Liver (tissue), 3 donors: ENCODE data around the gene TUBGCP5.

Experiments used
- ATF3 ChIP-seq: IDR thresholded peaks from 2 replicates; pipeline ENCODE4 v1.6.1; 2016; ENCODE audit warnings: antibody characterized with exemption
- EGR1 ChIP-seq, 2 donors: IDR thresholded peaks; 2 replicates each; pipeline ENCODE4 v1.6.1; 2016 to 2018; ENCODE audit warnings: antibody characterized with exemption in 2 of 2, low read depth in 2 of 2
- MAX ChIP-seq: IDR thresholded peaks from 2 replicates; pipeline ENCODE4 v1.6.1; 2016; ENCODE audit warnings: antibody characterized with exemption
- TAF1 ChIP-seq: conservative IDR thresholded peaks from 2 replicates; pipeline ENCODE4 v1.6.1; 2016; ENCODE audit warnings: antibody characterized with exemption, mild to moderate bottlenecking
- YY1 ChIP-seq: IDR thresholded peaks from 2 replicates; pipeline ENCODE4 v1.6.1; 2016; ENCODE audit warnings: antibody characterized with exemption, mild to moderate bottlenecking
- TF ChIP-seq, protein P1 (sequence below): fragments of 150-350 bp; IDR thresholded peaks from 2 replicates; pipeline ENCODE4 v1.5.1; 2017; ENCODE audit warnings: improper control_type of control experiment, low read depth, low read length; ENCODE audit not compliant: missing input control
- donor health status: healthy.
- donor health status: healthy.

DNA sequence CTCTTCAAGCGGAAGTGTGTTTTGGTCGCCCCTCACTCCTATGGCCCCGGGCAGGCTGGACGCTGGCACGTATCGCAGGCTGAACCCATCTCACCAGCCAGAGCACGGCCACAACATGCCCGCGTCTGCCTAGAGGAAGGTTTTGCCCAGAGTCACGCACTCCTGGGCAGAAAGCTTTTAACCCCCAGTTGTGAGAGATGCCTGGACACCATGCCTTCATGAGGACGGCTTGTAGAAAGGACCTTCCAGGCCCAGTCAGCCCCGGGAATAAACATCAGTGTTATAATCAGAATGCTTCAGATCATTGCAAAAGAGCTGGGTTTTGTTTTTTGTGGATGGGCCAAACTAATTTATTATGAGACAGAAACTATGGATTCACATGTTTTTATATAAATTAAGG lies 75.7 kb downstream of the TUBGCP5 start:
- TF ChIP-seq TAF1 (no peak), YY1 (no peak), EGR1 (IDR thresholded peaks at IDR 0.05; ENCODE audit: low read depth in 2 of 2) (no peak), MAX (no peak), ATF3 (no peak)
- TF ChIP-seq, protein P1, sequence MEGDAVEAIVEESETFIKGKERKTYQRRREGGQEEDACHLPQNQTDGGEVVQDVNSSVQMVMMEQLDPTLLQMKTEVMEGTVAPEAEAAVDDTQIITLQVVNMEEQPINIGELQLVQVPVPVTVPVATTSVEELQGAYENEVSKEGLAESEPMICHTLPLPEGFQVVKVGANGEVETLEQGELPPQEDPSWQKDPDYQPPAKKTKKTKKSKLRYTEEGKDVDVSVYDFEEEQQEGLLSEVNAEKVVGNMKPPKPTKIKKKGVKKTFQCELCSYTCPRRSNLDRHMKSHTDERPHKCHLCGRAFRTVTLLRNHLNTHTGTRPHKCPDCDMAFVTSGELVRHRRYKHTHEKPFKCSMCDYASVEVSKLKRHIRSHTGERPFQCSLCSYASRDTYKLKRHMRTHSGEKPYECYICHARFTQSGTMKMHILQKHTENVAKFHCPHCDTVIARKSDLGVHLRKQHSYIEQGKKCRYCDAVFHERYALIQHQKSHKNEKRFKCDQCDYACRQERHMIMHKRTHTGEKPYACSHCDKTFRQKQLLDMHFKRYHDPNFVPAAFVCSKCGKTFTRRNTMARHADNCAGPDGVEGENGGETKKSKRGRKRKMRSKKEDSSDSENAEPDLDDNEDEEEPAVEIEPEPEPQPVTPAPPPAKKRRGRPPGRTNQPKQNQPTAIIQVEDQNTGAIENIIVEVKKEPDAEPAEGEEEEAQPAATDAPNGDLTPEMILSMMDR, result no peak
